Epithelial cell of proximal tubule (primary cell): ENCODE results near the gene TMC8. TPM values are rescaled to one million over a fixed set of nuclear protein-coding genes. Genes with fewer than 3 reads are reported as not detected.

Experiments
- DNase-seq: peaks from one replicate; pipeline ENCODE4 v3.0.0-alpha.2; 2011; ENCODE audit warnings: low read depth
- H3K4me3 ChIP-seq: 2 replicates; pipeline ENCODE4 v1.5.1; 2011; ENCODE audit warnings: low read depth, mild to moderate bottlenecking, low read length
- total RNA-seq: library from RNA; depleted of rRNA; stranded (reverse); fragments of >200 nt; gene quantifications from 2 replicates; pipeline ENCODE4 v1.2.3, GENCODE V29; 2015
- TF ChIP-seq, protein P1 (sequence below): conservative IDR thresholded peaks from 2 replicates; pipeline ENCODE4 v1.5.1; 2012; ENCODE audit warnings: low read depth, mild to moderate bottlenecking, low read length

TMC8 gene
- total RNA-seq, 1 donor from 2014 or later, result 1.2 TPM

DNA sequence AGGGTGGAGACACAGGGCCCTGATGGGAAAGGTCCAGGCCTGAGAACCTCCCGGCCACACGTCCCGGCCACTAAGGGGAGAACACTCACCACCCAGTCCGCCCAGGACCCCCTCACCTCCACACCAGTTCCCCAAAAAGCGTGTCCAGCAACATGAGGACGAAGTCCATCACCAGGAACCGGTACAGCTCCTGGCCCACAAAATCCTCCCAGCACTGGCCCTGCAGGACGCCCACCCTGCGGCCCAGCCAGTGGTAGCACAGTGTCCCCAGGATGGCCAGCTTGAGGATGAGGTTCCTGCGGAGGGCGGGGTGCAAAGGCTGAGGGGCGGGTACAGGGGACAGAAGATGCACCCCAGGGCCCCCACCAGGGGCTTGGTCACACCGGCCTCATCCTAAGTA lies 10.0 kb upstream of the TMC8 start:
- TF ChIP-seq, protein P1, sequence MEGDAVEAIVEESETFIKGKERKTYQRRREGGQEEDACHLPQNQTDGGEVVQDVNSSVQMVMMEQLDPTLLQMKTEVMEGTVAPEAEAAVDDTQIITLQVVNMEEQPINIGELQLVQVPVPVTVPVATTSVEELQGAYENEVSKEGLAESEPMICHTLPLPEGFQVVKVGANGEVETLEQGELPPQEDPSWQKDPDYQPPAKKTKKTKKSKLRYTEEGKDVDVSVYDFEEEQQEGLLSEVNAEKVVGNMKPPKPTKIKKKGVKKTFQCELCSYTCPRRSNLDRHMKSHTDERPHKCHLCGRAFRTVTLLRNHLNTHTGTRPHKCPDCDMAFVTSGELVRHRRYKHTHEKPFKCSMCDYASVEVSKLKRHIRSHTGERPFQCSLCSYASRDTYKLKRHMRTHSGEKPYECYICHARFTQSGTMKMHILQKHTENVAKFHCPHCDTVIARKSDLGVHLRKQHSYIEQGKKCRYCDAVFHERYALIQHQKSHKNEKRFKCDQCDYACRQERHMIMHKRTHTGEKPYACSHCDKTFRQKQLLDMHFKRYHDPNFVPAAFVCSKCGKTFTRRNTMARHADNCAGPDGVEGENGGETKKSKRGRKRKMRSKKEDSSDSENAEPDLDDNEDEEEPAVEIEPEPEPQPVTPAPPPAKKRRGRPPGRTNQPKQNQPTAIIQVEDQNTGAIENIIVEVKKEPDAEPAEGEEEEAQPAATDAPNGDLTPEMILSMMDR, result no peak
- no peak overlapping the region for H3K4me3 ChIP-seq
- no peak for DNase-seq

DNA sequence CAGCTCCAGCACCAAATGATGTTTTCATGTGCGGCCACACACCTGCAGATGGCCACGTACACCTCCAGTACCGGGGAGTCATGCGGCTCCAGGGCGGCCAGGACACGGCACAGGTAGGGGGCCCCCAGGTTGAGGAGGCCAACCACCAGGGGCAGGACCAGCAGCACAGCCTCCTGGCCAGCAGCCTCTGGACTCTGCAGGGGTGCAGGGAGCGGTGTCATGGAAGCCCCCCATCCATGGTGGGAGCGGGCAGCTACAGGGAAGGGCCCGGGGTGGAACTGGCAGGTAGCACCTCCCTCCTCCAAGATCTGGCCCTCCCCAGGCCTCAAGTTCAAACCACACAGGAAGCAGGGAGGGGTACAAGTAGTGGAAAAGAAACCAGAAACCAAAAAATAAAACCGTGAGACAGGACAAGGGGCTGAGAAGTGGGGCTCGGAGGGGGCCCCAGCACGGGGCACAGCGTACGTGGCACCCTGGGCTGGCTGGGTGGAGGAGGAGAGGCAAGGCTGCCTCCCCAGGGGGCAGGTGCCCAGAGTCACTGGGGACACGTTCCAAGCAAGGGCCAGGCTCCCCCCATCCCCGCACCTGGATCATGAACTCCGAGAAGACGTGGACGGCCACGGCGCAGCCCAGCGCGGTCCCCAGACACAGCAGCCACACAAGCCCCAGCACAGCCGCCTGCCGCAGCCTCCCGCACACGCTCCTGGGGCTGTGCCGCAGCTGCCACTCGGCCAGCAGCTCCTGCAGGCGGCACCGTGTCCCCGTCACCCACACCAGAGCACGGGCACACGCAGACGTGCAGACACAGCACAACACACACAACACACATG lies 9.4 kb upstream of the TMC8 start:
- DNase-seq, result no peak
- TF ChIP-seq, protein P1, result no peak
- no peak overlapping the region for H3K4me3 ChIP-seq

- no peak for DNase-seq
- H3K4me3 ChIP-seq, result no peak overlapping the region
- TF ChIP-seq, protein P1, result no peak
Observed at GRCh38 chr17:78121801-78122215, 8.8 kb upstream of the TMC8 start.

DNA sequence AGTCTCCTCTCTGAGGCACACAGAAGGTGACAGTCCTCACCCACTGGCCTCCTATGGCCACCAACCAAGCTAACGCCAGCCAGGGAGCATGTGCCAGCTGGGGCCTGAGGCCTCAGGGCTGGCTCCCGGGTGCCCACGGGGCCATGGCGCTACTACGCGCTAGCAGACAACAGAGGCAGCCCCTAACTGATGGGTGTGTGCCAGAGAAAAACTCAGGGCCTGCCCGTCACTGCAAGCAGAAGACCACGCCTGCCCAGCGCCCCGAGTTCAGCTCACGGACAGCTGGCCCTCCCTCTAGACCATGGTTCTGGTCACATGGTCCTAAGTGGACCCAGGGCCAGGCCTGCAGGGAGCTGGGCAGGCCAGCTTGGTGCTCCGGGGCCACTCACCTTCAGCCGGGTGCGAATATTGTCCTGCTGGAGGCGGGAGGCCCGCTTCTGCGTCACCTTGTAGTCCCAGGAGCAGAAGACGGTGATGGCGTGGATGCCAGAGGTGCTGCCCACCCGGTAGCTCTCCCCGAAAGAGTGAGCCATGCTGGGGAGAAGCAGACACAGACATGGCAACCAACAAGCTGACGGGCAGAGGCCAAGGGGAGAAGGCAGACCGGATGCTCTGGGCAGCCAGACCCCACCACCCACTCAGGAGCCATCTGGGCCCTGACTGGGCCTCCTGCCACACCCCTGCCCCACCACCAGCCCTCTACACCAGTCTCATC lies 8.2 kb upstream of the TMC8 start:
- no peak for DNase-seq
- TF ChIP-seq, protein P1, result no peak
- H3K4me3 ChIP-seq, result no peak overlapping the region

- no peak for DNase-seq
- TF ChIP-seq, protein P1, result no peak
- H3K4me3 ChIP-seq, result no peak overlapping the region
Observed at GRCh38 chr17:78122931-78123249, 7.7 kb upstream of the TMC8 start.

DNA sequence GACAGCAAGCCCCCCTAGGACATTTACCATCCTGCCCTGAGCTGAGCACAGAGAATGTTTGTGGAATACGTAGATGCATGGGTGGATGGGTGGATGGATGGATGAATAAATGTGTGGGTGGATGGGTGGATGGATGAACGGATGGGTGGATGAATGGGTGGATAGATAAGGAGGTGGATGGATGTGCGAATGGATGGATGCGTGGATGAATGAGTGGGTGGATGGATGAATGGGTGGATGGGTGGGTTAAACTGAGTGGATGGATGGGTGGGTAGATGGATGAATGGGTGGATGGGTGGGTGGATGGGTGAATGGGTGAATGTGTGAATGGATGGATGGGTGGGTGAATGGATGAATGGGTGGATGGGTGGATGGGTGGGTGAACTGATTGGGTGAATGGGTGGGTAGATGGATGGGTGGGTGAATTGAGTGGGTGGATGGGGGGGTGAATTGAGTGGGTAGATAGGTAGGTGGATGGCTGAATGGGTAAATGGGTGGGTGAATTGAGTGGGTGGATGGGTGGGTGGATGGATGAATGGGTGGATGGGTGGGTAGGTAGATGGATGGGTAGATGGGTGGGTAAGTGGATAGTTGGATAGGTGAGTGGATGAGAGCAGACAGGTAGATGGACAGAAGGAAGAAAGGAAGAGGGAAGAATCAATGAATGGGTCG lies 7.2 kb upstream of the TMC8 start:
- TF ChIP-seq, protein P1, result no peak
- DNase-seq, result no peak

More for the DNA sequence above, 7.2 kb upstream of the TMC8 start:
- no peak overlapping the region for H3K4me3 ChIP-seq
